ENCODE data around the gene TP53BP1.

The TP53BP1 gene

DNA sequence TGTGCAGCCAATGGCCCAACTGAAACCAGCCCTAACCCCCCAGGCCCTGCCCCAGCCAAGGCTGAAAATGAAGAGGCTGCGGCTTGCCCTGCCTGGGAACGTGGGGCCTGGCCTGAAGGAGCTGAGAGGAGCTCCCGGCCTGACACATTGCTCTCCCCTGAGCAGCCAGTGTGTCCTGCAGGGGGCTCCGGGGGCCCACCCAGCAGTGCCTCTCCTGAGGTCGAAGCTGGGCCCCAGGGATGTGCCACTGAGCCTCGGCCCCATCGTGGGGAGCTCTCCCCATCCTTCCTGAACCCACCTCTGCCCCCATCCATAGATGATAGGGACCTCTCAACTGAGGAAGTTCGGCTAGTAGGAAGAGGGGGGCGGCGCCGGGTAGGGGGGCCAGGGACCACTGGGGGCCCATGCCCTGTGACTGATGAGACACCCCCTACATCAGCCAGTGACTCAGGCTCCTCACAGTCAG lies 35.6 kb upstream of the TP53BP1 start:
- H3K27ac ChIP-seq (ENCODE audit: insufficient read depth, low read depth, low read length, poor library complexity, severe bottlenecking), result no peak overlapping the region
- H3K27me3 ChIP-seq (ENCODE audit: control insufficient read depth, insufficient read depth, low read length, poor library complexity, severe bottlenecking), result no peaks in the 10 kb centered on the region
- no peak overlapping the region for H3K4me3 ChIP-seq (ENCODE audit: insufficient read depth, low read depth, low read length)
- no peaks in the 10 kb centered on the region for H3K9me3 ChIP-seq (ENCODE audit: control insufficient read depth, low read length)
- H3K36me3 ChIP-seq (ENCODE audit: control insufficient read depth, insufficient read depth, low read length), result peaks cover 6% of the 10 kb centered on the region
- WGBS, 2 experiments, result 92 to 93% methylated on average over 11 of the region's 11 CpGs
- peaks cover 22% of the 10 kb centered on the region for H3K4me1 ChIP-seq (ENCODE audit: control insufficient read depth, insufficient read depth, low read length)

DNA sequence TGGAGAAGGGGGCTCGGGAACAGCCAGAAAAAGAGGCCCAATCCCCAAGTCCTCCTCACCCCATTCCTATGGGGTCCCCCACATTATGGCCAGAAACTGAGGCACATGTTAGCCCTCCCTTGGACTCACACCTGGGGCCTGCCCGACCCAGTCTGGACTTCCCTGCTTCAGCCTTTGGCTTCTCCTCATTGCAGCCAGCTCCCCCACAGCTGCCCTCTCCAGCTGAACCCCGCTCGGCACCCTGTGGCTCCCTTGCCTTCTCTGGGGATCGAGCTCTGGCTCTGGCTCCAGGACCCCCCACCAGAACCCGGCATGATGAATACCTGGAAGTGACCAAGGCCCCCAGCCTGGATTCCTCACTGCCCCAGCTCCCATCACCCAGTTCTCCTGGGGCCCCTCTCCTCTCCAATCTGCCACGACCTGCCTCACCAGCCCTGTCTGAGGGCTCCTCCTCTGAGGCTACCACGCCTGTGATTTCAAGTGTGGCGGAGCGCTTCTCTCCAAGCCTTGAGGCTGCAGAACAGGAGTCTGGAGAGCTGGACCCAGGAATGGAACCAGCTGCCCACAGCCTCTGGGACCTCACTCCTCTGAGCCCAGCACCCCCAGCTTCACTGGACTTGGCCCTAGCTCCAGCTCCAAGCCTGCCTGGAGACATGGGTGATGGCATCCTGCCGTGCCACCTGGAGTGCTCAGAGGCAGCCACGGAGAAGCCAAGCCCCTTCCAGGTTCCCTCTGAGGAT lies 35.0 kb upstream of the TP53BP1 start:
- WGBS, 2 experiments, result 87% methylated on average over 12 of the region's 12 CpGs
- Histone ChIP-seq H3K4me1 (ENCODE audit: control insufficient read depth, insufficient read depth, low read length) (peaks cover 22% of the 10 kb centered on the region), H3K9me3 (ENCODE audit: control insufficient read depth, low read length) (no peaks in the 10 kb centered on the region), H3K4me3 (ENCODE audit: insufficient read depth, low read depth, low read length) (no peak overlapping the region), H3K27ac (ENCODE audit: insufficient read depth, low read depth, low read length, poor library complexity, severe bottlenecking) (no peak overlapping the region), H3K36me3 (ENCODE audit: control insufficient read depth, insufficient read depth, low read length) (peaks cover 12% of the 10 kb centered on the region), H3K27me3 (ENCODE audit: control insufficient read depth, insufficient read depth, low read length, poor library complexity, severe bottlenecking) (no peaks in the 10 kb centered on the region)

DNA sequence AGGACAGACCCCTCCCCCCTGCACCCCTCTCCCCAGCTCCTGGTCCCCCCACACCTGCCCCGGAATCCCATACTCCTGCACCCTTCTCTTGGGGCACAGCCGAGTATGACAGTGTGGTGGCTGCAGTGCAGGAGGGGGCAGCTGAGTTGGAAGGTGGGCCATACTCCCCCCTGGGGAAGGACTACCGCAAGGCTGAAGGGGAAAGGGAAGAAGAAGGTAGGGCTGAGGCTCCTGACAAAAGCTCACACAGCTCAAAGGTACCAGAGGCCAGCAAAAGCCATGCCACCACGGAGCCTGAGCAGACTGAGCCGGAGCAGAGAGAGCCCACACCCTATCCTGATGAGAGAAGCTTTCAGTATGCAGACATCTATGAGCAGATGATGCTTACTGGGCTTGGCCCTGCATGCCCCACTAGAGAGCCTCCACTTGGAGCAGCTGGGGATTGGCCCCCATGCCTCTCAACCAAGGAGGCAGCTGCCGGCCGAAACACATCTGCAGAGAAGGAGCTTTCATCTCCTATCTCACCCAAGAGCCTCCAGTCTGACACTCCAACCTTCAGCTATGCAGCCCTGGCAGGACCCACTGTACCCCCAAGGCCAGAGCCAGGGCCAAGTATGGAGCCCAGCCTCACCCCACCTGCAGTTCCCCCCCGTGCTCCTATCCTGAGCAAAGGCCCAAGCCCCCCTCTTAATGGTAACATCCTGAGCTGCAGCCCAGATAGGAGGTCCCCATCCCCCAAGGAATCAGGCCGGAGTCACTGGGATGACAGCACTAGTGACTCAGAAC lies 34.3 kb upstream of the TP53BP1 start:
- peaks cover 22% of the 10 kb centered on the region for H3K4me1 ChIP-seq (ENCODE audit: control insufficient read depth, insufficient read depth, low read length)
- H3K27ac ChIP-seq (ENCODE audit: insufficient read depth, low read depth, low read length, poor library complexity, severe bottlenecking), result no peak overlapping the region
- no peaks in the 10 kb centered on the region for H3K27me3 ChIP-seq (ENCODE audit: control insufficient read depth, insufficient read depth, low read length, poor library complexity, severe bottlenecking)
- H3K36me3 ChIP-seq (ENCODE audit: control insufficient read depth, insufficient read depth, low read length), result peaks cover 20% of the 10 kb centered on the region
- no peaks in the 10 kb centered on the region for H3K9me3 ChIP-seq (ENCODE audit: control insufficient read depth, low read length)
- no peak overlapping the region for H3K4me3 ChIP-seq (ENCODE audit: insufficient read depth, low read depth, low read length)
- 89 to 92% methylated on average over 8 to 9 of the region's 9 CpGs for WGBS, 2 experiments

DNA sequence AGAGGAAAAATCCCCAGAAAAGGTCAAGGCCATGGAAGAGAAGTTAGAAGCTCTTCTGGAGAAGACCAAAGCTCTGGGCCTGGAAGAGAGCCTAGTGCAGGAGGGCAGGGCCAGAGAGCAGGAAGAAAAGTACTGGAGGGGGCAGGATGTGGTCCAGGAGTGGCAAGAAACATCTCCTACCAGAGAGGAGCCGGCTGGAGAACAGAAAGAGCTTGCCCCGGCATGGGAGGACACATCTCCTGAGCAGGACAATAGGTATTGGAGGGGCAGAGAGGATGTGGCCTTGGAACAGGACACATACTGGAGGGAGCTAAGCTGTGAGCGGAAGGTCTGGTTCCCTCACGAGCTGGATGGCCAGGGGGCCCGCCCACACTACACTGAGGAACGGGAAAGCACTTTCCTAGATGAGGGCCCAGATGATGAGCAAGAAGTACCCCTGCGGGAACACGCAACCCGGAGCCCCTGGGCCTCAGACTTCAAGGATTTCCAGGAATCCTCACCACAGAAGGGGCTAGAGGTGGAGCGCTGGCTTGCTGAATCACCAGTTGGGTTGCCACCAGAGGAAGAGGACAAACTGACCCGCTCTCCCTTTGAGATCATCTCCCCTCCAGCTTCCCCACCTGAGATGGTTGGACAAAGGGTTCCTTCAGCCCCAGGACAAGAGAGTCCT lies 33.4 kb upstream of the TP53BP1 start:
- peaks cover 16% of the 10 kb centered on the region for H3K4me1 ChIP-seq (ENCODE audit: control insufficient read depth, insufficient read depth, low read length)
- no peak overlapping the region for H3K27ac ChIP-seq (ENCODE audit: insufficient read depth, low read depth, low read length, poor library complexity, severe bottlenecking)
- H3K9me3 ChIP-seq (ENCODE audit: control insufficient read depth, low read length), result no peaks in the 10 kb centered on the region
- no peaks in the 10 kb centered on the region for H3K27me3 ChIP-seq (ENCODE audit: control insufficient read depth, insufficient read depth, low read length, poor library complexity, severe bottlenecking)
- no peak overlapping the region for H3K4me3 ChIP-seq (ENCODE audit: insufficient read depth, low read depth, low read length)
- WGBS, 2 experiments, result 92 to 94% methylated on average over 11 of the region's 11 CpGs
- peaks cover 28% of the 10 kb centered on the region for H3K36me3 ChIP-seq (ENCODE audit: control insufficient read depth, insufficient read depth, low read length)

DNA sequence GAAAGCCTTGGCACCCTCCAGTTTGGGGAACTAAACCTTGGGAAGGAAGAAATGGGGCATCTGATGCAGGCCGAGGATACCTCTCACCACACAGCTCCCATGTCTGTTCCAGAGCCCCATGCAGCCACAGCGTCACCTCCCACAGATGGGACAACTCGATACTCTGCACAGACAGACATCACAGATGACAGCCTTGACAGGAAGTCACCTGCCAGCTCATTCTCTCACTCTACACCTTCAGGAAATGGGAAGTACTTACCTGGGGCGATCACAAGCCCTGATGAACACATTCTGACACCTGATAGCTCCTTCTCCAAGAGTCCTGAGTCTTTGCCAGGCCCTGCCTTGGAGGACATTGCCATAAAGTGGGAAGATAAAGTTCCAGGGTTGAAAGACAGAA lies 32.2 kb upstream of the TP53BP1 start:
- Histone ChIP-seq H3K27ac (ENCODE audit: insufficient read depth, low read depth, low read length, poor library complexity, severe bottlenecking) (no peak overlapping the region), H3K36me3 (ENCODE audit: control insufficient read depth, insufficient read depth, low read length) (peaks cover 31% of the 10 kb centered on the region), H3K4me3 (ENCODE audit: insufficient read depth, low read depth, low read length) (no peak overlapping the region), H3K4me1 (ENCODE audit: control insufficient read depth, insufficient read depth, low read length) (peaks cover 8% of the 10 kb centered on the region), H3K27me3 (ENCODE audit: control insufficient read depth, insufficient read depth, low read length, poor library complexity, severe bottlenecking) (no peaks in the 10 kb centered on the region), H3K9me3 (ENCODE audit: control insufficient read depth, low read length) (no peaks in the 10 kb centered on the region)
- 92 to 94% methylated on average over 4 of the region's 4 CpGs for WGBS, 2 experiments

DNA sequence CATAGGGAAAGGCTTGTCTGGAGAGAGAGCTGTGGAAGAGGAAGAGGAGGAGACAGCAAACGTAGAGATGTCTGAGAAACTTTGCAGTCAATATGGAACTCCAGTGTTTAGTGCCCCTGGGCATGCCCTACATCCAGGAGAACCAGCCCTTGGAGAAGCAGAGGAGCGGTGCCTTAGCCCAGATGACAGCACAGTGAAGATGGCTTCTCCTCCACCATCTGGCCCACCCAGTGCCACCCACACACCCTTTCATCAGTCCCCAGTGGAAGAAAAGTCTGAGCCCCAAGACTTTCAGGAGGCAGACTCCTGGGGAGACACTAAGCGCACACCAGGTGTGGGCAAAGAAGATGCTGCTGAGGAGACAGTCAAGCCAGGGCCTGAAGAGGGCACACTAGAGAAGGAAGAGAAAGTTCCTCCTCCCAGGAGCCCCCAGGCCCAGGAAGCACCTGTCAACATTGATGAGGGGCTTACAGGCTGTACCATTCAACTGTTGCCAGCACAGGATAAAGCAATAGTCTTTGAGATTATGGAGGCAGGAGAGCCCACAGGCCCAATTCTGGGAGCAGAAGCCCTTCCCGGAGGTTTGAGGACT lies 31.4 kb upstream of the TP53BP1 start:
- no peaks in the 10 kb centered on the region for H3K27me3 ChIP-seq (ENCODE audit: control insufficient read depth, insufficient read depth, low read length, poor library complexity, severe bottlenecking)
- H3K4me1 ChIP-seq (ENCODE audit: control insufficient read depth, insufficient read depth, low read length), result peaks cover 10% of the 10 kb centered on the region
- H3K36me3 ChIP-seq (ENCODE audit: control insufficient read depth, insufficient read depth, low read length), result peaks cover 31% of the 10 kb centered on the region
- H3K9me3 ChIP-seq (ENCODE audit: control insufficient read depth, low read length), result no peaks in the 10 kb centered on the region
- H3K27ac ChIP-seq (ENCODE audit: insufficient read depth, low read depth, low read length, poor library complexity, severe bottlenecking), result no peak overlapping the region
- 88 to 92% methylated on average over 4 of the region's 4 CpGs for WGBS, 2 experiments
- no peak overlapping the region for H3K4me3 ChIP-seq (ENCODE audit: insufficient read depth, low read depth, low read length)

DNA sequence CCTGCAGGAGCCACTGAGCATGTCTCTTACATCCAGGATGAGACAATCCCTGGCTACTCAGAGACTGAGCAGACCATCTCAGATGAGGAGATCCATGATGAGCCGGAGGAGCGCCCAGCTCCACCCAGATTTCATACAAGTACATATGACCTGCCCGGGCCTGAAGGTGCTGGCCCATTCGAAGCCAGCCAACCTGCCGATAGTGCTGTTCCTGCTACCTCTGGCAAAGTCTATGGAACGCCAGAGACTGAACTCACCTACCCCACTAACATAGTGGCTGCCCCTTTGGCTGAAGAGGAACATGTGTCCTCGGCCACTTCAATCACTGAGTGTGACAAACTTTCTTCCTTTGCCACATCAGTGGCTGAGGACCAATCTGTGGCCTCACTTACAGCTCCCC lies 30.7 kb upstream of the TP53BP1 start:
- 95 to 96% methylated on average over 7 of the region's 7 CpGs for WGBS, 2 experiments
- peaks cover 17% of the 10 kb centered on the region for H3K4me1 ChIP-seq (ENCODE audit: control insufficient read depth, insufficient read depth, low read length)
- H3K36me3 ChIP-seq (ENCODE audit: control insufficient read depth, insufficient read depth, low read length), result peaks cover 31% of the 10 kb centered on the region
- H3K4me3 ChIP-seq (ENCODE audit: insufficient read depth, low read depth, low read length), result no peak overlapping the region
- no peaks in the 10 kb centered on the region for H3K9me3 ChIP-seq (ENCODE audit: control insufficient read depth, low read length)
- H3K27me3 ChIP-seq (ENCODE audit: control insufficient read depth, insufficient read depth, low read length, poor library complexity, severe bottlenecking), result no peaks in the 10 kb centered on the region
- H3K27ac ChIP-seq (ENCODE audit: insufficient read depth, low read depth, low read length, poor library complexity, severe bottlenecking), result no peak overlapping the region

DNA sequence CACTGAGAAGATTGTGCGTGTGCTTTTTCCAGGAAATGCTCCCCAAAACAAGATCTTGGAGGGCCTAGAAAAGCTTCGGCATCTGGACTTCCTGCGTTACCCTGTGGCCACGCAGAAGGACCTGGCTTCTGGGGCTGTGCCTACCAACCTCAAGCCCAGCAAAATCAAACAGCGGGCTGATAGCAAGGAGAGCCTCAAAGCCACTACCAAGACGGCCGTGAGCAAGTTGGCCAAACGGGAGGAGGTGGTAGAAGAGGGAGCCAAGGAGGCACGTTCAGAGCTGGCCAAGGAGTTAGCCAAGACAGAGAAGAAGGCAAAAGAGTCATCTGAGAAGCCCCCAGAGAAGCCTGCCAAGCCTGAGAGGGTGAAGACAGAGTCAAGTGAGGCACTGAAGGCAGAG lies 29.3 kb upstream of the TP53BP1 start:
- no peaks in the 10 kb centered on the region for H3K27me3 ChIP-seq (ENCODE audit: control insufficient read depth, insufficient read depth, low read length, poor library complexity, severe bottlenecking)
- H3K4me3 ChIP-seq (ENCODE audit: insufficient read depth, low read depth, low read length), result no peak overlapping the region
- H3K9me3 ChIP-seq (ENCODE audit: control insufficient read depth, low read length), result no peaks in the 10 kb centered on the region
- no peak overlapping the region for H3K27ac ChIP-seq (ENCODE audit: insufficient read depth, low read depth, low read length, poor library complexity, severe bottlenecking)
- WGBS, 2 experiments, result 93% methylated on average over 9 of the region's 9 CpGs
- H3K36me3 ChIP-seq (ENCODE audit: control insufficient read depth, insufficient read depth, low read length), result peaks cover 31% of the 10 kb centered on the region
- H3K4me1 ChIP-seq (ENCODE audit: control insufficient read depth, insufficient read depth, low read length), result peaks cover 24% of the 10 kb centered on the region

DNA sequence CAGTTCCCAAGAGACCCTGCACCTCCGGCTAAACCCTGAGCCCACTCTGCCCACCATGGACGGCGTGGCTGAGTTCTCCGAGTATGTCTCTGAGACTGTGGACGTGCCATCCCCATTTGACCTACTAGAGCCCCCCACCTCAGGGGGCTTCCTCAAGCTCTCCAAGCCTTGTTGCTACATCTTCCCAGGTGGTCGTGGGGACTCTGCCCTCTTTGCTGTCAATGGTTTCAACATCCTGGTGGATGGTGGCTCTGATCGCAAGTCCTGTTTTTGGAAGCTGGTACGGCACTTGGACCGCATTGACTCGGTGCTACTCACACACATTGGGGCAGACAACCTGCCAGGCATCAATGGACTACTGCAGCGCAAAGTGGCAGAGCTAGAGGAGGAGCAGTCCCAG lies 28.5 kb upstream of the TP53BP1 start:
- 95 to 97% methylated on average over 11 of the region's 11 CpGs for WGBS, 2 experiments
- H3K27me3 ChIP-seq (ENCODE audit: control insufficient read depth, insufficient read depth, low read length, poor library complexity, severe bottlenecking), result no peaks in the 10 kb centered on the region
- H3K9me3 ChIP-seq (ENCODE audit: control insufficient read depth, low read length), result no peaks in the 10 kb centered on the region
- peaks cover 31% of the 10 kb centered on the region for H3K36me3 ChIP-seq (ENCODE audit: control insufficient read depth, insufficient read depth, low read length)
- H3K4me3 ChIP-seq (ENCODE audit: insufficient read depth, low read depth, low read length), result no peak overlapping the region
- peaks cover 32% of the 10 kb centered on the region for H3K4me1 ChIP-seq (ENCODE audit: control insufficient read depth, insufficient read depth, low read length)
- no peak overlapping the region for H3K27ac ChIP-seq (ENCODE audit: insufficient read depth, low read depth, low read length, poor library complexity, severe bottlenecking)

DNA sequence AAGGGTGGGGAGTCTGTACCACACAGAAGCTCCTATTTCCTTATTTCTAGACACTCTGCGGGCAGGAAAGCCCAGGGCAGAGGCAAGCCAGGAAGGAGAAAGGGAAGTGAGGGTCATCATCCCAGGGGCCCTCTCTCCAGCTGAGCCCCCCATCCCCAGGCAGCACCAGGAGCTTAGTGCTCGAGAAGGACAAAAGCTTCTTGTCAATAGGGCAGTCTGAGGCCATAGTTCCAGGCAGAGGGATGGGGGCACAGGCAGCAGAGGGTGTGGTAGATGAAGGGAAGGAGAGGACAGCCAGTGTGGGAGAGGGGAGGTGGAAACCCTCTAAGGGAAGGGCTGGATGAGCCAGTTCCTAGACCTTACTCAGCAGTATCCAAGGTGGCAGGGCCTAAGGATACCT lies 27.2 kb upstream of the TP53BP1 start:
- Histone ChIP-seq H3K4me3 (ENCODE audit: insufficient read depth, low read depth, low read length) (no peak overlapping the region), H3K4me1 (ENCODE audit: control insufficient read depth, insufficient read depth, low read length) (peaks cover 38% of the 10 kb centered on the region), H3K27me3 (ENCODE audit: control insufficient read depth, insufficient read depth, low read length, poor library complexity, severe bottlenecking) (no peaks in the 10 kb centered on the region), H3K36me3 (ENCODE audit: control insufficient read depth, insufficient read depth, low read length) (peaks cover 31% of the 10 kb centered on the region), H3K9me3 (ENCODE audit: control insufficient read depth, low read length) (no peaks in the 10 kb centered on the region), H3K27ac (ENCODE audit: insufficient read depth, low read depth, low read length, poor library complexity, severe bottlenecking) (no peak overlapping the region)
- WGBS, 2 experiments, result 54 to 57% methylated on average over 2 of the region's 2 CpGs

Measured in ectodermal cell (in vitro differentiated cells).